ENCODE data around the gene IMPA2.

IMPA2 gene

DNA sequence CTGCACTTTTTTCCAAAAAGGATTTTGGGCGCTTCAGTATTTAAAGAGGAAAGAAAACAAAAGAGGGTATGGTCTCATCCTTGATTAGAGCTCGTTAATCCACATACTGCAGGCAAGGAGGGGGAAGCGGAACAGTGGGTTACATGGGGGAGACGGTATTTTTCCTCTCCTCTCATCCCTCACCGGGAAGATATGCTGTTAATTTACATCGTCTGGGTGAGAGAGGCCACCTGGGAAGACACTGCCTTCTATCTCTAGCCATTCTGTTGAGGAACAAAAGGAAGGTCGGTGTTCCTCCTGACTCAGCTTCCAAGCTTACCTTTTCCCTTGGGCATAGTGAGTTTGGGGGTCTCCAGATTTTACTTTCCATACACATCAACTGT lies 52.3 kb downstream of the IMPA2 start:
- no peaks in the 10 kb centered on the region for H3K36me3 ChIP-seq (ENCODE audit: insufficient read depth)

DNA sequence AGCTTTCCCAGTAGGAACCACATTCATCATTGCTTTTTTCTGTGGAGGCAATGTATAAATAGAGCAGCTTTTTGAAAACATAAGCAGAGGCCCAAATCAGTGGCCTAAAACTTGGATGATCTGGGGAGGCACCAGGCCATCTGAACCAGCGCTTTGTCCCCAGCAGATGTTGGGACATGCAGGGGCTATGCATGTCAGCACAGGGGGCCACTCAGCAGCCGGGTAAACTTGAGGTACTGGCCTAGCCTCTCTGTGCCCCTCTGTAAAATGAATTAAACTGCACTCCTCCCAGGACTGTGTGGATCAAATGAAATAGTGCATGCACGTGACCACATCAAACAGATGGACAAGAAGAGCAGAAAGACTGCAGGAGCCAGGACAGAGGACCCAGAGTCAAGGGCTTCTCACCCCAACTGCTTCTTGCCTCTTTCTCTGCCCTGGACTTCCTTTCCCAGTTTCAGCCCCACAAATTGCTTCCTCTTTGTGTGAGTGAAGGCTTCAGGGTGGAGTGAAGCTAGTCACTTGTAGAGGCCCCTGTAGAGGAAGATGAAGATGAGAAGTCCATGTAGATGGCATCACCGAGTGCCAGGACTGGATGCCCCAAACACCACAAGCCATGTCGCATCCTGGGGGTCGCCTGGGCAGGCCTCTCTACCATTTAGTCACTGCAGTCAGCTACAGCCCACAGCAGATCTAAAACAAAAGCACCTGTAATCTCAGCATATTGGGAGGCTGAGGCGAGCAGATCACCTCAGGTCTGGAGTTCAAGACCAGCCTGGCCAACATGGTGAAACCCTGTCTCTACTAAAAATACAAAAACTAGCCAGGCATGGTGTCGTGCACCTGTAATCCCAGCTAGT lies 53.2 kb downstream of the IMPA2 start:
- no peaks in the 10 kb centered on the region for H4K20me1 ChIP-seq (ENCODE audit: insufficient read depth)
- no peaks in the 10 kb centered on the region for H3K36me3 ChIP-seq (ENCODE audit: insufficient read depth)
- H3K4me1 ChIP-seq (ENCODE audit: low read depth, poor library complexity, severe bottlenecking): no peaks in the 10 kb centered on the region
- H3K9ac ChIP-seq: no peak overlapping the region
- H2AFZ ChIP-seq (ENCODE audit: low read depth): no peak overlapping the region
- H3K27me3 ChIP-seq (ENCODE audit: insufficient read depth, low read depth): no peaks in the 10 kb centered on the region
- H3K79me2 ChIP-seq (ENCODE audit: insufficient read depth, low read depth): no peaks in the 10 kb centered on the region
- H3K4me3 ChIP-seq (IDR thresholded peaks at IDR 0.05; ENCODE audit: insufficient read depth, low read depth, low read length): no peak overlapping the region
- TF ChIP-seq, protein P1, sequence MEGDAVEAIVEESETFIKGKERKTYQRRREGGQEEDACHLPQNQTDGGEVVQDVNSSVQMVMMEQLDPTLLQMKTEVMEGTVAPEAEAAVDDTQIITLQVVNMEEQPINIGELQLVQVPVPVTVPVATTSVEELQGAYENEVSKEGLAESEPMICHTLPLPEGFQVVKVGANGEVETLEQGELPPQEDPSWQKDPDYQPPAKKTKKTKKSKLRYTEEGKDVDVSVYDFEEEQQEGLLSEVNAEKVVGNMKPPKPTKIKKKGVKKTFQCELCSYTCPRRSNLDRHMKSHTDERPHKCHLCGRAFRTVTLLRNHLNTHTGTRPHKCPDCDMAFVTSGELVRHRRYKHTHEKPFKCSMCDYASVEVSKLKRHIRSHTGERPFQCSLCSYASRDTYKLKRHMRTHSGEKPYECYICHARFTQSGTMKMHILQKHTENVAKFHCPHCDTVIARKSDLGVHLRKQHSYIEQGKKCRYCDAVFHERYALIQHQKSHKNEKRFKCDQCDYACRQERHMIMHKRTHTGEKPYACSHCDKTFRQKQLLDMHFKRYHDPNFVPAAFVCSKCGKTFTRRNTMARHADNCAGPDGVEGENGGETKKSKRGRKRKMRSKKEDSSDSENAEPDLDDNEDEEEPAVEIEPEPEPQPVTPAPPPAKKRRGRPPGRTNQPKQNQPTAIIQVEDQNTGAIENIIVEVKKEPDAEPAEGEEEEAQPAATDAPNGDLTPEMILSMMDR (conservative IDR thresholded peaks at IDR 0.05; ENCODE audit: low read depth, low read length): no peak
- H3K27ac ChIP-seq: no peak overlapping the region
- H3K4me2 ChIP-seq: no peak overlapping the region

More for the DNA sequence above, 52.3 kb downstream of the IMPA2 start:
- Histone ChIP-seq H4K20me1 (ENCODE audit: insufficient read depth) (no peaks in the 10 kb centered on the region), H3K27me3 (ENCODE audit: insufficient read depth, low read depth) (no peaks in the 10 kb centered on the region), H3K79me2 (ENCODE audit: insufficient read depth, low read depth) (no peaks in the 10 kb centered on the region), H3K4me1 (ENCODE audit: low read depth, poor library complexity, severe bottlenecking) (no peaks in the 10 kb centered on the region), H2AFZ (ENCODE audit: low read depth) (no peak overlapping the region), H3K27ac (no peak overlapping the region), H3K4me2 (no peak overlapping the region), H3K4me3 (IDR thresholded peaks at IDR 0.05; ENCODE audit: insufficient read depth, low read depth, low read length) (no peak overlapping the region), H3K9ac (no peak overlapping the region)
- TF ChIP-seq, protein P1 (conservative IDR thresholded peaks at IDR 0.05; ENCODE audit: low read depth, low read length): no peak

DNA sequence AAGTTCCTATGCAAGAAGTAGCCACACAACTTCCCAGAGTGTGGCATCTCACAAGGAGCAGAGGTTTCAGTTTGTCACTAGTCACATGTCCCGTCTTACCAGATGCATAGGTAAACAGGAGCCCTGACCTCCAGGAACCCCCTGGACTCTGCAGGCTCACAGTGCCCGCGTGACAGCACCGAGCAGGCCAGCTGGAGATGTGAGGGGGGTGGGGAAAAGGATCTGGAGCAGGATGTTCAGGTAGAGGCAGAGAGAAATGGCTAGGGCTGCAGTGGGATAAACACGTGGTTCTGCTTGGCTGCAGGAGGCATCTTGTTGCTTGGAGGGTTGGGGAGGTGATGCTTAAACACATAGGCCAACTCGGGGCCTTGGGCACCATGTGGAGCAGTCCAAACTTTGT lies 54.2 kb downstream of the IMPA2 start:
- no peaks in the 10 kb centered on the region for H3K4me1 ChIP-seq (ENCODE audit: low read depth, poor library complexity, severe bottlenecking)
- no peak overlapping the region for H3K4me3 ChIP-seq (IDR thresholded peaks at IDR 0.05; ENCODE audit: insufficient read depth, low read depth, low read length)
- H3K4me2 ChIP-seq: no peak overlapping the region
- H3K9ac ChIP-seq: no peak overlapping the region
- no peak overlapping the region for H2AFZ ChIP-seq (ENCODE audit: low read depth)
- H3K36me3 ChIP-seq (ENCODE audit: insufficient read depth): no peaks in the 10 kb centered on the region
- H3K27me3 ChIP-seq (ENCODE audit: insufficient read depth, low read depth): no peaks in the 10 kb centered on the region
- no peaks in the 10 kb centered on the region for H3K79me2 ChIP-seq (ENCODE audit: insufficient read depth, low read depth)
- no peak overlapping the region for H3K27ac ChIP-seq
- TF ChIP-seq, protein P1 (conservative IDR thresholded peaks at IDR 0.05; ENCODE audit: low read depth, low read length): no peak
- H4K20me1 ChIP-seq (ENCODE audit: insufficient read depth): no peaks in the 10 kb centered on the region

DNA sequence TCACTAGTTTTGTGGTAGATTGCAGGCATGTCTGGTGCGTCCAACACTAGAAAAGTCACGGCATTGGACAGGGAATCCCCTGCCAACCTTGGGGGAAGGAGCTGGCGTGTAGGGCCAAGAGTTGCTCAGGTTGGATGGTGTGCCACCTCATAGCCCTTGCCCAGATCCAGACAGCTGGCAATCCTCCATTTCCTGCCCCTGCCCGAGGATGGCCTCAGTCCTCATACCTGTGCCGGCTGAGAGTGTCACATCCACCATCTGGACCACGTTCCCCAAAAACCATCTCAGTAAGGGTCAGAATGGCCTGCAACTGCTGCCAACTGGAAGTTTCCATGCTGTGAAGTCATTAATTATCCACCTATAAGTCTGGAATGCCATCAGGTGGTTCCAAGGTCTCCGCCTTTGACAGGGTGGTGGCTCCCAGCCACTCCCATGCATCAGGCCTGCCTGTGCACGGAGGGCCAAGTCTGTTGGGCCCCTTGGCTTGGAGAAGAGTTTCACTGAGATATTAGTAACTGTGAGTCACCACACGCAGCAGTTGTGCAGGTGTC lies 55.0 kb downstream of the IMPA2 start:
- no peaks in the 10 kb centered on the region for H4K20me1 ChIP-seq (ENCODE audit: insufficient read depth)
- H3K27ac ChIP-seq: no peak overlapping the region
- H3K4me1 ChIP-seq (ENCODE audit: low read depth, poor library complexity, severe bottlenecking): no peaks in the 10 kb centered on the region
- H3K79me2 ChIP-seq (ENCODE audit: insufficient read depth, low read depth): no peaks in the 10 kb centered on the region
- TF ChIP-seq, protein P1 (conservative IDR thresholded peaks at IDR 0.05; ENCODE audit: low read depth, low read length): no peak
- H3K4me3 ChIP-seq (IDR thresholded peaks at IDR 0.05; ENCODE audit: insufficient read depth, low read depth, low read length): no peak overlapping the region
- H3K27me3 ChIP-seq (ENCODE audit: insufficient read depth, low read depth): no peaks in the 10 kb centered on the region
- H2AFZ ChIP-seq (ENCODE audit: low read depth): no peak overlapping the region
- H3K9ac ChIP-seq: no peak overlapping the region
- no peaks in the 10 kb centered on the region for H3K36me3 ChIP-seq (ENCODE audit: insufficient read depth)
- H3K4me2 ChIP-seq: no peak overlapping the region
